ENCODE data around the gene SUSD4.

- TF ChIP-seq CTCF (IDR thresholded peaks at IDR 0.05), result no peak
- no peak for TF ChIP-seq REST (IDR thresholded peaks at IDR 0.05; ENCODE audit: low read depth, low read length)
- TF ChIP-seq USF2 (IDR thresholded peaks at IDR 0.05; ENCODE audit: borderline replicate concordance, low read depth, low read length), result no peak
- no peak for TF ChIP-seq MAX (IDR thresholded peaks at IDR 0.05; ENCODE audit: low read depth)
- no peak for TF ChIP-seq IRF3 (IDR thresholded peaks at IDR 0.05; ENCODE audit: low read depth, low read length)
- TF ChIP-seq GATA2 (CRISPR knock-in tag; IDR thresholded peaks at IDR 0.05), result no peak
- TF ChIP-seq RCOR1 (IDR thresholded peaks at IDR 0.05; ENCODE audit: low read length), result no peak
These were observed 174.5 kb downstream of the SUSD4 start for GRCh38 chr1:223189525-223189902.

Data from SK-N-SH (cell line).